HEK293 (cell line): ENCODE results near the gene GRIN2A.

Source experiments
- CTCF ChIA-PET: fragments of 350-600 bp; formaldehyde crosslinking; extraction: SDS; loops from one replicate; lab custom pipeline; 2021; ENCODE audit warnings: antibody characterized with exemption; lab: Yijun Ruan, JAX
- POLR2A ChIA-PET: fragments of 300-600 bp; formaldehyde crosslinking; extraction: SDS; loops from one replicate; lab custom pipeline; 2020; ENCODE audit warnings: antibody characterized with exemption, inconsistent platforms; lab: Yijun Ruan, JAX
- H3K27ac ChIP-seq: fragments of 200-500 bp; sonication (Bioruptor generic); 2 replicates; pipeline ENCODE4 v1.5.1; 2014; ENCODE audit warnings: low read depth, low read length, control low read depth, inconsistent platforms; ENCODE audit errors: extremely low read depth
- H3K36me3 ChIP-seq, 2 experiments: fragments of 200-500 bp in 1 of 2; sonication (Bioruptor generic) in 1 of 2; 1 replicate in 1 of 2; 2 replicates in 1 of 2; pipeline ENCODE4 v1.5.1; 2014 to 2017; ENCODE audit warnings: inconsistent platforms in 2 of 2, low read length in 2 of 2; ENCODE audit not compliant: control insufficient read depth in 2 of 2, insufficient read depth in 1 of 2
- H3K4me1 ChIP-seq: fragments of 200-500 bp; sonication (Bioruptor generic); 2 replicates; pipeline ENCODE4 v1.5.1; 2014; ENCODE audit warnings: mild to moderate bottlenecking, low read length, inconsistent platforms; ENCODE audit not compliant: control insufficient read depth, insufficient read depth
- H3K4me3 ChIP-seq: 2 replicates; pipeline ENCODE4 v1.5.1; 2011; ENCODE audit warnings: low read depth, mild to moderate bottlenecking, control low read depth, low read length, moderate library complexity
- H3K9me3 ChIP-seq: fragments of 200-500 bp; sonication (Bioruptor generic); 2 replicates; pipeline ENCODE4 v1.5.1; 2014; ENCODE audit warnings: low read depth, low read length, inconsistent platforms; ENCODE audit not compliant: control insufficient read depth, insufficient read depth
- ATF2 ChIP-seq: fragments of 450-650 bp; formaldehyde crosslinking; IDR thresholded peaks from 2 replicates; pipeline ENCODE4 v1.5.1; 2016; ENCODE audit warnings: missing biosample characterization, missing genetic modification characterization, low read depth
- HOXA7 ChIP-seq: sonication (generic); formaldehyde crosslinking; IDR thresholded peaks from 2 replicates; pipeline ENCODE4 v1.8.1; 2022; ENCODE audit warnings: missing genetic modification reagents, borderline replicate concordance
- PATZ1 ChIP-seq: fragments of 450-650 bp; formaldehyde crosslinking; IDR thresholded peaks from 2 replicates; pipeline ENCODE4 v1.5.1; 2016; ENCODE audit warnings: missing biosample characterization, missing genetic modification characterization
- TRIM28 ChIP-seq: IDR thresholded peaks from 2 replicates; pipeline ENCODE4 v1.6.1; 2011; ENCODE audit warnings: low read length, control low read depth, borderline replicate concordance
- ZBTB1 ChIP-seq: fragments of 450-650 bp; formaldehyde crosslinking; IDR thresholded peaks from 2 replicates; pipeline ENCODE4 v1.5.1; 2016; ENCODE audit warnings: missing biosample characterization, missing genetic modification characterization
- ZBTB8A ChIP-seq: fragments of 450-650 bp; formaldehyde crosslinking; IDR thresholded peaks from 2 replicates; pipeline ENCODE4 v1.5.1; 2016; ENCODE audit warnings: missing biosample characterization, missing genetic modification characterization
- ZFP69B ChIP-seq: fragments of 450-650 bp; formaldehyde crosslinking; IDR thresholded peaks from 2 replicates; pipeline ENCODE4 v1.5.1; 2016; ENCODE audit warnings: missing biosample characterization, missing genetic modification characterization
- ZNF114 ChIP-seq: fragments of 450-650 bp; formaldehyde crosslinking; IDR thresholded peaks from 2 replicates; pipeline ENCODE4 v1.5.0; 2017; ENCODE audit warnings: missing biosample characterization, missing genetic modification characterization
- ZNF26 ChIP-seq: fragments of 450-650 bp; formaldehyde crosslinking; IDR thresholded peaks from 2 replicates; pipeline ENCODE4 v1.5.1; 2016; ENCODE audit warnings: missing biosample characterization, missing genetic modification characterization
- ZNF274 ChIP-seq, 2 experiments: fragments of 200-500 bp in 1 of 2; fragments of 450-650 bp in 1 of 2; sonication (Bioruptor generic) in 1 of 2; formaldehyde crosslinking in 1 of 2; IDR thresholded peaks; 2 replicates each; pipeline versions ENCODE4 v1.5.1 to v1.6.1; 2014 to 2016; ENCODE audit warnings: borderline replicate concordance in 1 of 2, inconsistent platforms in 1 of 2, low read length in 1 of 2, missing biosample characterization in 1 of 2, missing genetic modification characterization in 1 of 2
- ZNF280C ChIP-seq: fragments of 450-650 bp; formaldehyde crosslinking; IDR thresholded peaks from 2 replicates; pipeline ENCODE4 v1.5.1; 2016; ENCODE audit warnings: missing biosample characterization, missing genetic modification characterization
- ZNF324 ChIP-seq: fragments of 450-650 bp; formaldehyde crosslinking; IDR thresholded peaks from 2 replicates; pipeline ENCODE4 v1.5.1; 2016; ENCODE audit warnings: missing biosample characterization, missing genetic modification characterization
- ZNF426 ChIP-seq: fragments of 450-650 bp; formaldehyde crosslinking; IDR thresholded peaks from 2 replicates; pipeline ENCODE4 v1.5.1; 2017; ENCODE audit warnings: missing biosample characterization, missing genetic modification characterization, mild to moderate bottlenecking, inconsistent platforms, moderate library complexity
- ZNF501 ChIP-seq: fragments of 450-650 bp; formaldehyde crosslinking; IDR thresholded peaks from 2 replicates; pipeline ENCODE4 v1.5.1; 2016; ENCODE audit warnings: missing biosample characterization, missing genetic modification characterization
- ZNF596 ChIP-seq: fragments of 450-650 bp; IDR thresholded peaks from 2 replicates; pipeline ENCODE4 v1.5.0; 2018; ENCODE audit warnings: missing biosample characterization, mild to moderate bottlenecking, missing genetic modification characterization, moderate library complexity
- ZNF776 ChIP-seq: fragments of 450-650 bp; formaldehyde crosslinking; IDR thresholded peaks from 2 replicates; pipeline ENCODE4 v1.5.0; 2017; ENCODE audit warnings: missing biosample characterization, missing genetic modification characterization, borderline replicate concordance
- ZNF785 ChIP-seq: fragments of 450-650 bp; formaldehyde crosslinking; IDR thresholded peaks from 2 replicates; pipeline ENCODE4 v1.5.1; 2016; ENCODE audit warnings: missing biosample characterization, missing genetic modification characterization
- ZSCAN30 ChIP-seq: fragments of 450-650 bp; IDR thresholded peaks from 2 replicates; pipeline ENCODE4 v1.5.1; 2018; ENCODE audit warnings: missing biosample characterization, mild to moderate bottlenecking, missing genetic modification characterization, moderate library complexity
- TF ChIP-seq, protein P1 (sequence below): fragments of 450-650 bp; formaldehyde crosslinking; IDR thresholded peaks from 2 replicates; pipeline ENCODE4 v1.5.1; 2017; ENCODE audit warnings: missing biosample characterization, missing genetic modification characterization
- TF ChIP-seq, protein P2 (sequence below): fragments of 450-650 bp; formaldehyde crosslinking; IDR thresholded peaks from 2 replicates; pipeline ENCODE4 v1.5.1; 2017; ENCODE audit warnings: missing biosample characterization, missing genetic modification characterization
- TF ChIP-seq, protein P3 (sequence below): fragments of 450-650 bp; formaldehyde crosslinking; IDR thresholded peaks from 2 replicates; pipeline ENCODE4 v1.5.1; 2016; ENCODE audit warnings: missing biosample characterization, missing genetic modification characterization
- TF ChIP-seq, protein P4 (sequence below): sonication (generic); formaldehyde crosslinking; IDR thresholded peaks from 2 replicates; pipeline ENCODE4 v1.8.1; 2022; ENCODE audit warnings: mild to moderate bottlenecking, moderate library complexity, missing genetic modification reagents

Gene GRIN2A

GRCh38 chr16:10022098-10022497, 160.1 kb downstream of the GRIN2A start:
- H3K9me3 ChIP-seq, result no peaks in the 10 kb centered on the region
- H3K27ac ChIP-seq, result no peak overlapping the region
- no peaks in the 10 kb centered on the region for H3K4me1 ChIP-seq
- ChIA-PET CTCF (no interaction called here), POLR2A (no interaction called here)
- no peak overlapping the region for H3K4me3 ChIP-seq
- H3K36me3 ChIP-seq, result no peaks in the 10 kb centered on the region
- TF ChIP-seq, protein P1, sequence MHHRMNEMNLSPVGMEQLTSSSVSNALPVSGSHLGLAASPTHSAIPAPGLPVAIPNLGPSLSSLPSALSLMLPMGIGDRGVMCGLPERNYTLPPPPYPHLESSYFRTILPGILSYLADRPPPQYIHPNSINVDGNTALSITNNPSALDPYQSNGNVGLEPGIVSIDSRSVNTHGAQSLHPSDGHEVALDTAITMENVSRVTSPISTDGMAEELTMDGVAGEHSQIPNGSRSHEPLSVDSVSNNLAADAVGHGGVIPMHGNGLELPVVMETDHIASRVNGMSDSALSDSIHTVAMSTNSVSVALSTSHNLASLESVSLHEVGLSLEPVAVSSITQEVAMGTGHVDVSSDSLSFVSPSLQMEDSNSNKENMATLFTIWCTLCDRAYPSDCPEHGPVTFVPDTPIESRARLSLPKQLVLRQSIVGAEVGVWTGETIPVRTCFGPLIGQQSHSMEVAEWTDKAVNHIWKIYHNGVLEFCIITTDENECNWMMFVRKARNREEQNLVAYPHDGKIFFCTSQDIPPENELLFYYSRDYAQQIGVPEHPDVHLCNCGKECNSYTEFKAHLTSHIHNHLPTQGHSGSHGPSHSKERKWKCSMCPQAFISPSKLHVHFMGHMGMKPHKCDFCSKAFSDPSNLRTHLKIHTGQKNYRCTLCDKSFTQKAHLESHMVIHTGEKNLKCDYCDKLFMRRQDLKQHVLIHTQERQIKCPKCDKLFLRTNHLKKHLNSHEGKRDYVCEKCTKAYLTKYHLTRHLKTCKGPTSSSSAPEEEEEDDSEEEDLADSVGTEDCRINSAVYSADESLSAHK (tag by site-specific recombination), result no peak
- TF ChIP-seq, protein P2, sequence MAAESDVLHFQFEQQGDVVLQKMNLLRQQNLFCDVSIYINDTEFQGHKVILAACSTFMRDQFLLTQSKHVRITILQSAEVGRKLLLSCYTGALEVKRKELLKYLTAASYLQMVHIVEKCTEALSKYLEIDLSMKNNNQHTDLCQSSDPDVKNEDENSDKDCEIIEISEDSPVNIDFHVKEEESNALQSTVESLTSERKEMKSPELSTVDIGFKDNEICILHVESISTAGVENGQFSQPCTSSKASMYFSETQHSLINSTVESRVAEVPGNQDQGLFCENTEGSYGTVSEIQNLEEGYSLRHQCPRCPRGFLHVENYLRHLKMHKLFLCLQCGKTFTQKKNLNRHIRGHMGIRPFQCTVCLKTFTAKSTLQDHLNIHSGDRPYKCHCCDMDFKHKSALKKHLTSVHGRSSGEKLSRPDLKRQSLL (tag by site-specific recombination), result no peak
- TF ChIP-seq ZNF426 (tag by site-specific recombination) (no peak), ZFP69B (tag by site-specific recombination) (no peak), ZNF501 (no peak), ZNF785 (no peak), ZNF274 (IDR thresholded peaks at IDR 0.05; ENCODE audit: low read length) (no peak), ZNF274 (tag by site-specific recombination; IDR thresholded peaks at IDR 0.05; ENCODE audit: borderline replicate concordance) (no peak), ZSCAN30 (no peak), ZBTB8A (tag by site-specific recombination) (no peak), ZBTB1 (tag by site-specific recombination) (no peak), PATZ1 (tag by site-specific recombination) (no peak), ZNF26 (tag by site-specific recombination) (no peak)
- TF ChIP-seq, protein P3, sequence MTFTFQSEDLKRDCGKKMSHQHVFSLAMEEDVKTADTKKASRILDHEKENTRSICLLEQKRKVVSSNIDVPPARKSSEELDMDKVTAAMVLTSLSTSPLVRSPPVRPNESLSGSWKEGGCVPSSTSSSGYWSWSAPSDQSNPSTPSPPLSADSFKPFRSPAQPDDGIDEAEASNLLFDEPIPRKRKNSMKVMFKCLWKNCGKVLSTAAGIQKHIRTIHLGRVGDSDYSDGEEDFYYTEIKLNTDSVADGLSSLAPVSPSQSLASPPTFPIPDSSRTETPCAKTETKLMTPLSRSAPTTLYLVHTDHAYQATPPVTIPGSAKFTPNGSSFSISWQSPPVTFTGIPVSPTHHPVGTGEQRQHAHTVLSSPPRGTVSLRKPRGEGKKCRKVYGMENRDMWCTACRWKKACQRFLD (tag by site-specific recombination), result no peak

GRCh38 chr16:10020866-10021265, 161.4 kb downstream of the GRIN2A start:
- Histone ChIP-seq H3K27ac (no peak overlapping the region), H3K9me3 (no peaks in the 10 kb centered on the region), H3K4me1 (no peaks in the 10 kb centered on the region), H3K4me3 (no peak overlapping the region), H3K36me3 (no peaks in the 10 kb centered on the region)
- CTCF ChIA-PET, result no interaction called here
- POLR2A ChIA-PET, result no interaction called here
- TF ChIP-seq HOXA7 (no peak), TRIM28 (no peak), ZNF280C (tag by site-specific recombination) (no peak), ZNF114 (no peak), ZNF776 (tag by site-specific recombination) (no peak), ATF2 (tag by site-specific recombination) (no peak), ZNF324 (tag by site-specific recombination) (no peak), ZNF596 (tag by site-specific recombination) (no peak)
- TF ChIP-seq, protein P4, sequence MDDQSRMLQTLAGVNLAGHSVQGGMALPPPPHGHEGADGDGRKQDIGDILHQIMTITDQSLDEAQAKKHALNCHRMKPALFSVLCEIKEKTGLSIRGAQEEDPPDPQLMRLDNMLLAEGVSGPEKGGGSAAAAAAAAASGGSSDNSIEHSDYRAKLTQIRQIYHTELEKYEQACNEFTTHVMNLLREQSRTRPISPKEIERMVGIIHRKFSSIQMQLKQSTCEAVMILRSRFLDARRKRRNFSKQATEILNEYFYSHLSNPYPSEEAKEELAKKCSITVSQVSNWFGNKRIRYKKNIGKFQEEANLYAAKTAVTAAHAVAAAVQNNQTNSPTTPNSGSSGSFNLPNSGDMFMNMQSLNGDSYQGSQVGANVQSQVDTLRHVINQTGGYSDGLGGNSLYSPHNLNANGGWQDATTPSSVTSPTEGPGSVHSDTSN, result no peak
